ENCODE data around the gene SCGB3A1. TPM values are rescaled to one million over a fixed set of nuclear protein-coding genes. Genes with fewer than 3 reads are reported as not detected.

Gene SCGB3A1
- polyA plus RNA-seq, 2 of the 4 experiments (the other 2 are of a cell fraction): not detected

DNA sequence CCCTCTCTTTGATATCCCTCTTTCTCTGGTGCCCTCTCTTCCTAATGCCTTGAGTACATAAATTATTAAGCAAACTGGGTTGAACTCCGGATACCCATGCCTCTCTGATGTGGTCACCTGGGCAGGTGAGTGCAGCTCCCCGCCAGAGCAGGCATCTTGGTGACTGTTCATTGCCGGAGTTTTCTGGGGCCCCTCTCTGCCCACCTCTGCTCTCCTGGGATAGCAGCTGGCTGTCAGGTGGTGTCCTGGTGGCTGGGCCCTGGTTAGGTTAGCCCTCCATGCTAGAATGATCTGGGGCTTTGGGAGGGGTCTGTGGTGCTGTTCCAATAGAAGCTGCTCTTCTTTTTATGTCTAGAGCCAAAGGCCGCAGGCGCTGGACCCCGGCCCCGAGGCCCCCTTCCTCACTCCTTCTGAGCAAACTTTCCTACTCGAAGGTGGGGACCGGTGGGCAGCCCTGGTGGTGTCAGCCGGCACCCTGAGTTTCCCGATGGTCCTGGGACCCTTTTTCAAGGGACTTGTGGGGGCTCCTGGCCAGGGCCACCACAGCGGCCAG, 4.9 kb upstream of the SCGB3A1 start:
- H3K4me3 ChIP-seq: no peak overlapping the region
- H3K4me2 ChIP-seq: no peak overlapping the region
- no peak for FAIRE-seq
- 85% methylated on average over 9 of the region's 12 CpGs for WGBS (ENCODE audit: missing lambda C conversion rate)
- no peak for ATAC-seq
- CTCF ChIA-PET: interaction anchor here (1.7 to 3.4 kb wide), 2 partner anchors 9 to 10 kb away, joined by 3 to 11 read pairs; no protein-coding TSS in a partner anchor
- no peaks in the 10 kb centered on the region for H3K4me1 ChIP-seq
- DNase-seq (ENCODE audit: low read depth in 1 of 2, low spot score in 1 of 2): no peak
- TF ChIP-seq BCL3 (IDR thresholded peaks at IDR 0.05) (no peak), NPAS2 (CRISPR knock-in tag; IDR thresholded peaks at IDR 0.05; ENCODE audit: borderline replicate concordance) (no peak), CHD4 (IDR thresholded peaks at IDR 0.05; ENCODE audit: borderline replicate concordance) (no peak), TP53 (CRISPR knock-in tag; IDR thresholded peaks at IDR 0.05) (no peak), USF2 (IDR thresholded peaks at IDR 0.05) (no peak), PBX3 (IDR thresholded peaks at IDR 0.05) (no peak), MAX (IDR thresholded peaks at IDR 0.05) (no peak), EHMT2 (IDR thresholded peaks at IDR 0.05; ENCODE audit: low read depth) (no peak), REST (IDR thresholded peaks at IDR 0.05) (no peak), PHF8 (IDR thresholded peaks at IDR 0.05; ENCODE audit: borderline replicate concordance, low read depth) (no peak), ZFP36 (IDR thresholded peaks at IDR 0.05; ENCODE audit: borderline replicate concordance, partially characterized antibody) (no peak), HES2 (IDR thresholded peaks at IDR 0.05) (no peak), HEYL (CRISPR knock-in tag; IDR thresholded peaks at IDR 0.05) (no peak)
- H3K27ac ChIP-seq: no peak overlapping the region
- POLR2A ChIA-PET: no interaction called here
- H3K9me3 ChIP-seq: no peaks in the 10 kb centered on the region

GRCh38 chr5:180595381-180596114, 4.2 kb upstream of the SCGB3A1 start:
- H3K9me3 ChIP-seq: no peaks in the 10 kb centered on the region
- H3K27ac ChIP-seq: no peak overlapping the region
- FAIRE-seq (no peak), DNase-seq (ENCODE audit: low read depth in 1 of 2, low spot score in 1 of 2) (no peak), ATAC-seq (no peak)
- ChIA-PET CTCF (interaction anchor here (0.7 to 3.4 kb wide), 3 partner anchors 10 to 26 kb away, joined by 3 to 11 read pairs (median 3); no protein-coding TSS in a partner anchor), POLR2A (no interaction called here)
- no peaks in the 10 kb centered on the region for H3K4me1 ChIP-seq
- no peak overlapping the region for H3K4me2 ChIP-seq
- H3K4me3 ChIP-seq: no peak overlapping the region
- 66% methylated on average over 22 of the region's 25 CpGs for WGBS (ENCODE audit: missing lambda C conversion rate)
- no peak for TF ChIP-seq MAX (IDR thresholded peaks at IDR 0.05)
- no peak for TF ChIP-seq ZNF302 (CRISPR knock-in tag; IDR thresholded peaks at IDR 0.05)
- TF ChIP-seq, protein P1, sequence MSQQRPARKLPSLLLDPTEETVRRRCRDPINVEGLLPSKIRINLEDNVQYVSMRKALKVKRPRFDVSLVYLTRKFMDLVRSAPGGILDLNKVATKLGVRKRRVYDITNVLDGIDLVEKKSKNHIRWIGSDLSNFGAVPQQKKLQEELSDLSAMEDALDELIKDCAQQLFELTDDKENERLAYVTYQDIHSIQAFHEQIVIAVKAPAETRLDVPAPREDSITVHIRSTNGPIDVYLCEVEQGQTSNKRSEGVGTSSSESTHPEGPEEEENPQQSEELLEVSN (IDR thresholded peaks at IDR 0.05; ENCODE audit: borderline replicate concordance, low read depth): no peak
- no peak for TF ChIP-seq PHF8 (IDR thresholded peaks at IDR 0.05; ENCODE audit: borderline replicate concordance, low read depth)
- no peak for TF ChIP-seq CHD2 (IDR thresholded peaks at IDR 0.05; ENCODE audit: low read length, partially characterized antibody)
- no peak for TF ChIP-seq HEYL (CRISPR knock-in tag; IDR thresholded peaks at IDR 0.05)
- no peak for TF ChIP-seq CEBPB (IDR thresholded peaks at IDR 0.05)
- TF ChIP-seq EHMT2 (IDR thresholded peaks at IDR 0.05; ENCODE audit: low read depth): no peak
- TF ChIP-seq TFCP2L1 (CRISPR knock-in tag; IDR thresholded peaks at IDR 0.05): no peak
- TF ChIP-seq KDM1A (IDR thresholded peaks at IDR 0.05; ENCODE audit: low read depth): no peak
- TF ChIP-seq CHD4 (IDR thresholded peaks at IDR 0.05; ENCODE audit: borderline replicate concordance): no peak
- TF ChIP-seq, protein P2, sequence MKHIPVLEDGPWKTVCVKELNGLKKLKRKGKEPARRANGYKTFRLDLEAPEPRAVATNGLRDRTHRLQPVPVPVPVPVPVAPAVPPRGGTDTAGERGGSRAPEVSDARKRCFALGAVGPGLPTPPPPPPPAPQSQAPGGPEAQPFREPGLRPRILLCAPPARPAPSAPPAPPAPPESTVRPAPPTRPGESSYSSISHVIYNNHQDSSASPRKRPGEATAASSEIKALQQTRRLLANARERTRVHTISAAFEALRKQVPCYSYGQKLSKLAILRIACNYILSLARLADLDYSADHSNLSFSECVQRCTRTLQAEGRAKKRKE (CRISPR knock-in tag; IDR thresholded peaks at IDR 0.05; ENCODE audit: low read depth): no peak
- no peak for TF ChIP-seq BCL3 (IDR thresholded peaks at IDR 0.05)
- TF ChIP-seq HES2 (IDR thresholded peaks at IDR 0.05): no peak
- no peak for TF ChIP-seq EP300 (IDR thresholded peaks at IDR 0.05)
- TF ChIP-seq SREBF2 (IDR thresholded peaks at IDR 0.05): no peak
